ENCODE results near the gene ZNF407.
"Not testable (repeated sequence)": the region's sequence is repeated elsewhere in the genome, so short reads cannot be mapped to it uniquely, and the experiment has no call there.

The ZNF407 gene

DNA sequence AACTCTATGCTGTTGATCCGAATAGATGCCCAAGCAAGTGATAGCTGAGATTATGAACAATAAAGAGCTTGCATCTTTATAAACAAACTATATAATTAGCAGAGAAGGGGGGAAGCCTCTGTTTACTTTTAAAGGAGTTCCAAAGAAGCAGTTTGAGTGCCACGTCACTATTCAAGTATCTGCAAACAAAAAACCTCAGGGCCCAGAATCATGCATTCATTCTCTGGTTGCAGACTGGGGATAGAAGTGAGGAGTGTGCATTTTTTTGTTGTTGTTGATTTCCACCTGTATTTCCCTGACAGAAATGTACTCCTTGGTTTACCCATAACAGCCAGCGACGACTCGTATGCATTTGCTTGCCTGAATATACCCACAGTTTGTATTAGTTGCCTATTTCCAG lies 347.0 kb downstream of the ZNF407 start:
- no peak for DNase-seq

DNA sequence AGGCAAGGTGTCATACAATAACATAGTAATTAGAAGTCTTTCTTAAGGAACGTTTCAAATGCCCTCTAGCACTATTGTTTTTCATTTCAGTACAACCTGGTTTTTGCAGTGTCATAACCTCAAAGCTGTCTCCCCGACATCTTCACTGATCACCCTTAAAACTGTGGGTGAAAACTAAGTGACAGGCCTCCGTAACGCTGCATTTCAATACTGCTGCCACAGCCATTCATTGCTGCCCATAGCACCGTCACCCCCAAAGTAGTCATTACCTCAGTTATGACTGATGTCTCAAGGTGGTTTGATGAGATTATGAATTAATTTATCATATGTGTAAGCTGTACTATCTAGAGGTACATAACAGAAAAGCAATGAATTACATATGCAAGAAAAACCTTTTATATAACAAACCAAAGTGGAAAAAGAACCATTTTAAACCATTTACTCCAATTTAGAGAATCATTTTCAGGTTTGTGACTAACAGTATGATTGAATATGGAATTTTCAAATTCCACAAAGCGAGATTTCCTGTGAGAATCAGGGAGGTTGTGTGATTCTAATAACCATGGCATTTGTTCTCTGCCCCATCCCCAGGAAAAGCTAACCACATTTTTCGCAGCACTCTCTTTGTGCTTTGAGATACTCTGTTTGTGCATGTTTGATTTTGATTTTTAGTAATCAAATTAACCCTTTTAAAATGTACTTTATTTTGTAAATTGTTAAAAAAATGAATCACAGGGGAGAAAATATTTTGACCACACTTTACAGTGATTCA lies 348.3 kb downstream of the ZNF407 start:
- DNase-seq, result no peak

DNA sequence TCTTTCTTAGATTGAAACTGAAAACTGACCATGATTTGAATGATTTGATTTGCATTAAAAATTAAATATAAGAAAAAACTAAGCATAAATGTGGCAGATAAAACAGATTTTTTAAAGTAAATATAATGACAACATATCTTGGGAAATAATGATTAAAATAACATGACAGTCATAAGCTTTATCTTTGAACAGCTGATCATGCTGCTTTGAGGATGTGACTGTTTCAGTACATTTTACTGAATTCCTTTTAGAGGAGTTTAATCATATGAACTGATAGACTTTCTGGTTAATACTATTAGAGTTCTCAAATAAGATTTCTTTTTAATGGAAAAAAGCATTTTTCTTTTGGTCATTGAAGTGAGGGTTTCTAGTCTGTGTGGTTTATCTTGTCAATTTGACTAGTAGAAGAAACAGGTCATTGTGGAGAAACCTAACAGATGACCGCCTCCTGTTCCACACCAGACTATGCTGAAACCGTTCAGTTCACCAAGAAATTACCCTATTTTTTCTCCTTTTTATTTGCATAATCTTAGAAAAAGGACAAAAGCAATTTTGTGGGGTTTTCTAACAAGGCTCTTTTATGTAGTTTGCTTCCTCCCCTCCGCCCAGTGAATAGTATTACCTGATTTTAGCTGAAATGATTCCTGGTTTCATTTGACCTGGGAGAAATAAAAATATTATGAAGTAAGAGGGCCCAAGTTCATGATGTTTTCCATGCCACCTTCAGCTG lies 349.1 kb downstream of the ZNF407 start:
- DNase-seq, result no peak

DNA sequence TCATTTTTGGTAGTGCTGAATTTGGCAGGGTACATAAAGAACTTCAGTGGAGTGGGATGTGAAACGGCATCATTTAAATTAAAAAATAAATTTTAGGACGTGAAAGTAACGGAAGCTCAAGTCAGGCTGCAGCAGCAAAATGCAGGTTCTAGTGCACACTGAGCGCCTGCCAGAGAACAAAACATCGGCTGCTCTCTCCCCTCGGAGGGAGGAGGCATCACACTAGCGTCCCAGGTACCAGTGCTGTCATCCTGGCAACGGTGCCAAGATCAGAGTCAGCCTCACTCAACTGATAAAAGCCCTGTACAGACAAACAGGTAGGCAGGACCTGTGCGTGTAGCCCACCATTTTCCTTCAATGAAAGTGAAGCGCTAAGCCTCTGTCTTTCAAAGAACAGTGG lies 349.7 kb downstream of the ZNF407 start:
- DNase-seq, result no peak

DNA sequence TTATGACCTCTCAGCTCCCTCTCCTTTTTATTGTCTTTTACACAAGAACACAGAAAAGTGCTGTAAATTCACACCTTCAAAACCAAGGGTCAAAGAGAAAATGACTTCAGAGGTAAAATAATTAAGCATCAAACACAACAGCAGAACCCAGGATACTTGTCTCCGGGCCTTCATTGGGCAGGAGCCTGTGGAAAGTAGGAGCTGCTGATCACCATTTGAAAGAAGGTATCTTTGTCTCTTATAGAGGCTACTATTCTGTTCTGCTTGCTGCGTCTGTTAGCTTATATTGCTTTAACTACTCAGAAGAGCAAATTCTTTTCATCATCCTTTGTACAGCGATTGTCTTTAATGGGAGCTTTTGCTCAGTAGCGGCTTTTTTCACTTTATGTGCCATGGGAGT lies 350.2 kb downstream of the ZNF407 start:
- no peak for DNase-seq

DNA sequence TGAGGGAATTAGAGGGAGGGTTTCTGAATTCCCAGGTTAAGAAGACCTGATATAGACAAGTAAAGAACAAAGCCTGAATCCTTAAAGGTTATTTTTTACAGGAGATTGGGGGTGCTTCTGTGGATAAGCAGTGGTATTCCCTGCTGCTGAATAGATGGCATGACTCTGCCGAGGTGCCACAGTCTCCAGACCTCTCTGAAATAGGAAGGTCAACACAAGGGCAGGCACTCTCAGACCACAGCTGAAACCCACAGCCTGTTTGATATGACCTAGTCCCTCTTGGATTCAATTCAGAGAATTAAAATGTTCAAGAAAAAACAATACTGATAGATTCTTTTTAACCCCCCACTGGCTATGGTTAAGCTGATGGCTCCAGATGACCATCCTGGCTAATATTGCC lies 351.9 kb downstream of the ZNF407 start:
- no peak for DNase-seq

DNA sequence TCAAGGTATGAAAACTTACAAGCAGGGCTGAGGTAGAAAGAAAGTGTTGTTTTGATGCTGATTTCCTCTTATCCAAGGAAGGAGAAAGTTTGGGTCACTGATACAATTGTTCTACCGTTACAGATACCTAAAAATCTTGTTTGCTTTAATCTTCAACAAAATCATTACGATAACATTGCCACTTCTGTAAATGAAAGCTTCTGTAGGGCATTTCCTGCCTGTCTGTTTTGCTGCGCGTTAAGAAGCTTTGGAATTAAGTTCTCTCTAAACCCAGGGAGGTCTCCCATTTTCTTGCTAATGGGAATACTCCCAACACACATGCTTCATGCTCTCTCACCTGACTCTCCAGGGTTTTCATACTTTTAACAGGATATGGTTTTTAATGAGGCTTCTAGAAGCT lies 352.8 kb downstream of the ZNF407 start:
- no peak for DNase-seq

DNA sequence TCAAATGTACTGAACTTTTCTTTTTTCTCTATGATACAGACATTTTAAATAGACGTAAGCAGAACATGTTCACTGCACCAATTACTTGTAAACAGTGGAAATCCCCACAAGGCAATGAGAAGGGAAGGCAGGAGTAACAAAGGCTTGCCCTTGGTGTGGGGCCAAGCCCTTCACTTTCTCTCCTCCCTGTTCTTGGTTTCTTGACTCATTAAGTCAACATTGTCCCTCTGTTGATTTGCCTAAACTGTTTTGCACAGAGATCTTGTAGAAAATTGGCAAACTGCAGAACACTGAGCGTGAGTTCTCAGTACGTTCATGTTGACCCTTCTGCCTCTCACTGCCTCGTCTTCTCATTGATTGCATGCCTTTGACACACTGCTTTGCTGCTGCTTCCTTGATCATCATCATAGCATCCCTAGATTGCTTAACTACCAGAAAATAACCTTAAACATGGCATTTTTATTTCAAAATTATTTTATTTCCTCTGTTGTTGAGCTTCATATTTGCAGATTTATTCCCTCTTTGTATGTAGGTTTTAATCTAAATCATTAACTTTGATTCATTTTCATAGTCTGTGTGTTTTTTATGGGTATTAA lies 353.6 kb downstream of the ZNF407 start:
- no peak for DNase-seq

DNA sequence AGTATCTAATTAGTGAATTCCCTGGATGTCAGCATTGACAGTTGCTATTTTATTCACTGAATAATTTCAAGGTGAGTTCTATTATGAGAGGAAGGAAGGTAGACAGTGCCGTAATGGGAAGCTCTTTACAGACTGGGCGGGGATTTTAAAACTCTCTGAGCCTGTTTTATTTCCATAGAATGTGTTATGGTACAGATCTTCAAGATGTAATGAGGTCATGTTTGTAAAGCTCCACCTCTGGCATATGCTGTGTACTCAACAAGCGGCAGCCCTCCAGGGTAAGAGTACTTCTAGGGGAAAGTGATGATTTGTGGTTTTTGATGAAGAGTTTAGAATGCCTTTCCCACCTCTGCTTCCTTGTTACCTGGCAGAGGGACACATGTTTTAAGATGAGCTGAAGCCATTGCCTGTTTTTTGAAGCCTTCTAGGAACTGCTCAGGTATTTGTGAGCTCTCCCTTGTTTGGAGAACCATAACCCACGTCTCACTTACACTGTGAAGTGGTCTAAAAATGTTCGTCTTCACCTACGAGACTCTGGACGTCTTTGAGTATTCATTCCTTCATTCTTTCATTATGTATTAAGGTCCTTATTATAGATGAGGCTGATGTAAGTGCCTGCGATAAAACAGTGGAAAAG lies 360.0 kb downstream of the ZNF407 start:
- no peak for DNase-seq

DNA sequence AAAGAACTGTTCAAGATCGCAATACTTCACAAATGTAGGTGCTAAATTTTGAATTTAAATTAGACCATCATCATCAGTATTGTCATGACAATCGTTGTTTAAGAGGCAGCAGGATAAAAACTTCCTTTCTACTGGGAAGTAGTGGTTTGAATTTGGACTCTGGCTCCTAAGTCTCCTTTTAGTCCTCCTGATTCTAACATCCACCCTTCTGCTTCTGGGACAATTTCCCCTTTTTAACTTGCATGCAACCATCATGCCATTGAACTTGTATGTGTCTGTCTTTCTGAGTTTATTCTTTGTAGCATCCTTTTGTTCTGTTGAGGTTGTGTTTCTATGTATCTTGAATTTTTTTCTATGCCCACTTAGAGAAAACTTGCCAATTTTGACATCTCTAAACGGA lies 361.5 kb downstream of the ZNF407 start:
- DNase-seq, result no peak

DNA sequence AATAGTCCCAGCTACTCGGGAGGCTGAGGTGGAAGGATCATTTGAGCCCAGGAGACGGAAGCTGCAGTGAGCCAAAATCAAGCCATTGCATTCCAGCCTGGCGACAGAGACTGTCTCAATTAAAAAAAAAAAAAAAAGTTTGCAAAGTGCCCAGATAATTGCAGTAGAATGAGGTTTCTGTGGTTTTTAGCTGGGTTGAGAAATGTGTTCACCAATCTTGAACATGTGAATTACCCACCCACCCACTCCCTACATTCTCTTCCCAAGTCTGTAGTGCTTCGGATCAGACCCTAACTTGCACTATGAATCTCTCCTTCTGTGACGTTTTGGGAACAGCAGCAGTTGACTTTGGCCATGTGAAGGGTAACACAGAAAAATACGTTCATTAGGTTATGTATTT lies 363.9 kb downstream of the ZNF407 start:
- no peak for DNase-seq

DNA sequence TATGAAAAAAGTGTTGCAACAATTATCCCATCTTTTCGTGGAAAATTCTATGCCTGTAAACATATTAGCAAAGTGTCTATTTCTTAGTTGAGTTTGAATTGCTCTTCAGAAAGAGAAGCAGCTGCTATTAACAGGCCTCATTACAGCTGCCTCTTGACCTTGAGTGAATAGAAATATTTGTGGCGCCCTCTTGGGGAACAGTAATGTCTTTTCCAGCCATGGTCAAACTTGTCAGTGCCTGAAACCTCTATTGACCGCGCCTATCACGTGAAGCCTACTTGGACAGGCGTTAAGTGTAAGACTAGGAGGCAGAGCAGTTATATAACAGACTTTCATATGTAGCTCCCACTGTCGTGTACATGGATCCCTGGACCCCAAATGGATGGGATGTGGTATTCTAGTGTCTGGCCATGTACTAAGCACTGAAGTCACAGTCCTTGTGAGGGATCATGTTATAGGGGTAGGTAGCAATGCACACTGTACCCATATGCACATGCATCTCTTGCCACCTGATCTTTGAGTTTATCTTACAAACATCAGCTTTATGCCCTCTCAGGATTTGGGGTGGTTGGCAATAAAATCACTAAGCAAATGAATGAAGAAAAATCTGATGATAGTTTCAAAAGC lies 366.3 kb downstream of the ZNF407 start:
- DNase-seq, result no peak

DNA sequence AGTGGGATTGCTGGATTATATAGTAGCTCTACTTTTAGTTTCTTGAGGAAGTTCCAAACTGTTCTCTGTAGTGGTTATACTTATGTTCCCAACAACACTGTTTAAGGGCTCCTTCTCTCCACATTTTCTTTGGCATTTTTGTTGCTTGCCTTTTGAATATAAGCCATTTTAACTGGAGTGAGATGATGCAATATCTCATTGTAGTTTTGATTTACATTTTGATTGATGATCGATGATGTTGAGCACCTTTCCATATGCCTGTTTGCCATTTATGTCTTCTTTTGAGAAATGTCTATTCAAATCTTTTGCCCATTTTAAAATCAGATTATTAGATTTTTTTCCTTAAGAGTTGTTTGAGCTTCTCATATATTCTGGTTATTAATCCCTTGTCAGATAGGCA lies 368.0 kb downstream of the ZNF407 start:
- DNase-seq, result no peak

DNA sequence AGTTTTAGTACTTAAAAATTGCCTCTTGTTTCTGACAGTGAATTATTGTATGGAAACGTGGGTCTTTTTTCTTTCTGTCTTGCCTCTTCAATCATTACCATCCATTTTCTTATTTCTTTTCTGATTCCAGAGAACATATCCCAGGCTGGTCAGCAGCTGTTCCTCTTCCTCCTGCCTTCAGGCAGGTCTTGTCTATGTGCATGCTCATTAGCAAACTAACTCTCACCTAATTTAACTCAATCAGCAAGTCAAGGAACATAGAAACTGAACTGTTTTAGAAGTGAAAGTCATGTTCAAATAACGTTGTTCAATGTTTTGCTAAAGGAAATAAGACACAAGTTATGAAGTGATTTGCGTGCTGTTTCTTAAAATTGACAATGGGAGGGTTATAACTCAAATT lies 369.8 kb downstream of the ZNF407 start:
- no peak for DNase-seq

DNA sequence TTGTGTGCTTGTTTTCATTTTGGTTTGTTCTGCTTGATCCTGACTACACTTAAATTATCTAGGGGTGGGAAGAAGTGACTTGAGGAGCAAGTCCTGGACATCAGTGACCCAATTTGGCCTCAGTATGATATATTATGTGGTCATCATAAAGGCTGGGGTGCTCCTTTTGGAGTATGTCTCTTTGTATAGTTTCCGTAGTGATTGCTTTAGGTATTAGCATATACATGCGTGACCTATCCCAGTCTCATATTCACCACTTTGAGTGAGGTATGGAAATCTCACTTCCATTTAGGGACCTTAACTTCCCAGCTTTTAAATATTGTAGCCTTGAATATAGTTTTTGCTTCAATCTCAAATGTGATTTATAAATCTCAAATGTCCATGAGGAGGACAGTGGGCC lies 370.3 kb downstream of the ZNF407 start:
- DNase-seq, result no peak

DNA sequence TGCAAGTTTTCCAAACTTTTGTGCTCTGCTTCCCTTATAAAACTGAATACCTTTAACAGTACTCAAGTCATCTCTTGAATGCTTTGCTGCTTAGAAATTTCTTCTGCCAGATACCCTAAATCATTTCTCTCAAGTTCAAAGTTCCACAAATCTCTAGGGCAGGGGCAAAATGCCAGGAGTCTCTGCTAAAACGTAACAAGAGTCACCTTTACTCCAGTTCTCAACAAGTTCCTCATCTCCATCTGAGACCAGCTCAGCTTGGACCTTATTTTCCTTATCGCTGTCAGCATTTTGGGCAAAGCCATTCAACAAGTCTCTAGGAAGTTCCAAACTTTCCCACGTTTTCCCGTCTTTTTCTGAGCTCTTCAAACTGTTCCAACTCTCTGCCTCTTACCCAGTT lies 373.7 kb downstream of the ZNF407 start:
- DNase-seq, result not testable (repeated sequence)

DNA sequence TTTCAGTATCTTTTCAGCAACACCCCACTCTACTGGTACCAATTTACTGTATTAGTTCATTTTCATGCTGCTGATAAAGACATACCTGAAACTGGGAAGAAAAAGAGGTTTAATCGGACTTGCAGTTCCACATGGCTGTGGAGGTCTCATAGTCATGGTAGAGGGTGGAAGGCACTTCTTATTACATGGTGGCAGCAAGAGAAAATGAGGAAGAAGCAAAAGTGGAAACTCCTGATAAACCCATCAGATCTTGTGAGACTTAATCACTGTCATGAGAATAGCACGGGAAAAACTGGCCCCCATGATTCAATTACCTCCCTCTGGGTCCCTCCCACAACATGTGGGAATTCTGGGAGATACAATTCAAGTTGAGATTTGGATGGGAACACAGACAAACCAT lies 374.1 kb downstream of the ZNF407 start:
- DNase-seq, result not testable (repeated sequence)

DNA sequence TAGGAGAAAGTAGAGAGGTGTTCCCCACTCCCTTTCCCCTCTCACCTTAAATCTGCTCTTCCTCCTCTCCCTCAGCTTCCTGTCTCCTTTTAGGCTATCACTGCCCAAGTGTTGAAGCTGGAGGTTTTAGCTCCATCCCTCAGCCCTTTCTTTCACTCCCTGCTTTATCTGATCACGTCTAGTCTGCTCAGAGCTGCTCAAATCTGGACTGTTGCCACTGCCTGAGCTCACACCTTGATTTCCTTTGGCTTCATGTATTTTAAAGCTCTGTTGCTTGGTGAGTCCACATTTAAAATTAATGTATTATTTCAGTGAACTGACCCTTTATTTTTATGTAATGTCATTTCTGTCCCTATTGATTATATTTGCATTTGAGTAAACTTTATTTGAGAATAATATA lies 374.7 kb downstream of the ZNF407 start:
- DNase-seq, result no peak

DNA sequence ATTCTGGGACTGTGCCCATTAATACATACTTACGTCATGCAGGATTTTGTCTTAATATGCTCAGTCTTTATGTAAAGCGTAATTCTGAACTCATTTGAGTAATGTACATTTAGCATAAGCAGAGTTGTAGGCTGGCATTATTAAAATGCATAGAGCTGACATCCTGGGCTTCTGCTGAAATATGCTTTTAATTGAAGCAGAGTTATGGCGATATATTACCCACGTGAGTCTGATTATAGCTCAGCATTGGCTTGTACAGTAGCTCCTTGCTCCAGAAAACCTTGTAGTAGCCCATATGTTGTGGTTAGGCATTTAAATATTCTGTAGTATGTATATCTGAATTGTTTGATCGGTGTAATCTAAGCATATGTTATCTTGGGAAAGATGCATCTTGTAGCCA lies 377.3 kb downstream of the ZNF407 start:
- DNase-seq, result no peak

DNA sequence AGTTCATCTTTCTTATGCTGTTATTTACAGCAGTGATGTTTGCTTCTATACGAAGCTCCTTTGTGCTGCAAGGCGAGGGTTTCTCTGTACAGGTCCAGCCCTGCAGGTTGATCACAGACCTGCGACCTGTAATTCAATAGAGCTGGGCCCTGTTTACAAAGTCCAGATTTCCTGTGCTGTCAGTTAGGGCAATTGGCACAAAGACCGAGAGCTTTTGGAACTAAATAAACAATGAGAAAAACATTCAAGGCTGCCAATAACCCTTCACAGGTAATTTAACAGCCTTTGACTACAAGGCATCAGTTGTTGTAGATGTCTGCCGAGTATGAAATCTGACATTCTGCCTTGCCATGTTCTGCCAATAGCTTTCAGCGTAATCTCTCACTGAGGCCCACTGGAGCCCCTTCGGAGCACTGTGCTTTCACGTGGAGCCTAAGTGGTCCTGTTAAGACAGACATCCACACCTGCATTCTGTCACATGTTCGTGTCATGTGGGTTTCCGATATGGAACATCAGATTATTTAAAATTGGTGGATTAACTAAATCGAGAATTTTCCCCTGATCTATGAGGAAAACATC lies 378.8 kb downstream of the ZNF407 start:
- DNase-seq, result no peak

DNA sequence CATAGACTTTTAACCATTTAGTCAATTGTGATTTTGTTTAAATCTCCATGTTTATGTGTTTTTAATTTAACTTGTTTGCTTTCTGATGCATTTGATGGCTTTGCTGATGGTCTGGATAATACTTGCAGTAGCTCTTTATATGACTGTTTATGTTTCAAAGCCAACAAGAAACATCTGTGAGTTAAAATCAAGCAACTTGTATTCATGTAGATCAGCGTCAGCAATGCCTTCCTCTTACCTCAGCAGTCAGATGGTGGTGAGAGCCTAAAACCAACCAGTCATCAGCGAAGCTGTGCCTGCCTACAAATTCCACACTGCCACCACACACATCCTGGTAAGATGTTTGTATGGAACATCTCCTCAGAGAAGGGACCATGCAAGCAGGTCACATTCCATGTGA lies 379.4 kb downstream of the ZNF407 start:
- no peak for DNase-seq

DNA sequence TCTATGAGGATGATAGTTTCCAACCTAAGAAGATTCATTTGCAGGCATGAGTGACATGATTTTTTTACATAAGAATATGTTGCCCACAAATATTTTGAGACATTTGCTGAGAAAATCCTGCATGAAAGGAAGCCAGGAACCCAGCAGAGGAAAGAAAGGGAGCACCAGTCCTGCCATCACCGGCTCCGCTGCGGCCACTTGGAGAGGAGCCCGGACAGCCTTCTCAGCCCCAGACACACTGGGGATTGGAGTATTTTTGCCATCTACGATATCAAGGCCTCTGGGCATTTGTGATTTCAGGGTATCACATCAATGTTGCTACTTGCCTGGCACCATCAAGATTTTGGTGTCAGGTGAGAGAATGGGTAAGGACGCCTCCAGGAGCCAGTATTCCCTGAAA lies 383.0 kb downstream of the ZNF407 start:
- DNase-seq, result no peak

DNA sequence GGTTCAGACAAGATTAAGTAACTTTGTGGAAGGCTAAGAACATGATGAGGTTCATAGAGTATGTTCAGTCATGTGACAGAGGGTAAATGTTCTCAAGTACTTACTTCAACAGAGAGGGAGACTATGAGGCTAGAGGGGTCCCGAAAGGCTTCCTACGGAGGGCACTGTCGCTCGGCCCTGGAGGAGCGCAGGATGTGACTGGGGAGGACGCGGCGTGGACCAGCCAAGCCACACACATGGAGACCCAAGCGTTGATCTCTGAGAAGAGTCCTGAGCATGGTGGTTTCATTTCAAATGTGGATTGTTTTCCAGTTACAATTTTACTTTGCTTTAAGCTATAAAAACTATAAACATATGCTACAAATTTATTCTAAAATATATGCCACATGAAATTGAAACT lies 383.8 kb downstream of the ZNF407 start:
- DNase-seq, result no peak
